Upper lobe of left lung (tissue), 4 donors: ENCODE measurements around the gene NDUFA11.

Source experiments
- POLR2A ChIP-seq, 4 donors: fragments of 450-650 bp; IDR thresholded peaks; one replicate each; pipeline ENCODE4 v1.5.1; 2016 to 2017; ENCODE audit warnings: antibody characterized with exemption in 4 of 4, mild to moderate bottlenecking in 2 of 4
- TF ChIP-seq, protein P1 (sequence below), 6 experiments: fragments of 450-650 bp in 4 of 6; fragments of 200-600 bp in 2 of 6; sonication (generic) in 2 of 6; IDR thresholded peaks; one replicate each; pipeline ENCODE4 v1.5.1; 2016 to 2019; ENCODE audit warnings: antibody characterized with exemption in 6 of 6

DNA sequence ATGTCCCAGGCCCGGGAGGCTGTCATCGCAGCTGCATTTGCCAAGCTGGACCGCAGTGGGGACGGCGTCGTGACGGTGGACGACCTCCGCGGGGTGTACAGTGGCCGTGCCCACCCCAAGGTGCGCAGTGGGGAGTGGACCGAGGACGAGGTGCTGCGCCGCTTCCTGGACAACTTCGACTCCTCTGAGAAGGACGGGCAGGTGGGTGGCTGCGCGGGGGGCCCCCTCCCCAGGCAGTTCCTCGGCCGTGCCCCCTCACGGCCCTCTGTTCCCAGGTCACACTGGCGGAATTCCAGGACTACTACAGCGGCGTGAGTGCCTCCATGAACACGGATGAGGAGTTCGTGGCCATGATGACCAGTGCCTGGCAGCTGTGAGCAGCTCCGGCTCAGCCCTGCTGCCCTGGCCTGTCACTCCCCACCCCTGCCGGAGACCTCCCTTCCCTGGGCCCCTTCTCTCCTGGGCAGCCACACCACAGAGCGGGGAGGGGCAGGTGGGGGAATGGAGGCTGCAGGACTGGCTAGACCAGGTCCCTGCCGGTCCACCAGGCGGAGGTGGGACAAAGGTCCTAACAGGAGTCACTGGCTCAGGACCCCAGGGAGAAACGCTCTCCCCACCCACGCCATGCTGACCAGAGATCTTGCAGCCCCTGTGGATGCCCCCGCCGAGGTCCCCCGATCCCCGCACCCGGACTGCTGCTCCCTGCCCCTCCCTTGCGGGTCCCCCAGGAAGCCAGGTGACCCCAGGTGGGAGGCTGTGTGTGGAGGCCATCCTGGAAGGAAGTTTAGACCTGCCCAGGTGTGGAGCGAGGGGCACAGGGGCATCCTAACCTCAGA is 11.6 kb upstream of the NDUFA11 start:
- TF ChIP-seq POLR2A (IDR thresholded peaks at IDR 0.05), result no peak
- TF ChIP-seq, protein P1, sequence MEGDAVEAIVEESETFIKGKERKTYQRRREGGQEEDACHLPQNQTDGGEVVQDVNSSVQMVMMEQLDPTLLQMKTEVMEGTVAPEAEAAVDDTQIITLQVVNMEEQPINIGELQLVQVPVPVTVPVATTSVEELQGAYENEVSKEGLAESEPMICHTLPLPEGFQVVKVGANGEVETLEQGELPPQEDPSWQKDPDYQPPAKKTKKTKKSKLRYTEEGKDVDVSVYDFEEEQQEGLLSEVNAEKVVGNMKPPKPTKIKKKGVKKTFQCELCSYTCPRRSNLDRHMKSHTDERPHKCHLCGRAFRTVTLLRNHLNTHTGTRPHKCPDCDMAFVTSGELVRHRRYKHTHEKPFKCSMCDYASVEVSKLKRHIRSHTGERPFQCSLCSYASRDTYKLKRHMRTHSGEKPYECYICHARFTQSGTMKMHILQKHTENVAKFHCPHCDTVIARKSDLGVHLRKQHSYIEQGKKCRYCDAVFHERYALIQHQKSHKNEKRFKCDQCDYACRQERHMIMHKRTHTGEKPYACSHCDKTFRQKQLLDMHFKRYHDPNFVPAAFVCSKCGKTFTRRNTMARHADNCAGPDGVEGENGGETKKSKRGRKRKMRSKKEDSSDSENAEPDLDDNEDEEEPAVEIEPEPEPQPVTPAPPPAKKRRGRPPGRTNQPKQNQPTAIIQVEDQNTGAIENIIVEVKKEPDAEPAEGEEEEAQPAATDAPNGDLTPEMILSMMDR (IDR thresholded peaks at IDR 0.05), result no peak
